Stomach (tissue), 4 donors: Measurements from ENCODE around the gene VIPR2.
"Not testable (repeated sequence)": the region's sequence is repeated elsewhere in the genome, so short reads cannot be mapped to it uniquely, and the experiment has no call there.

Experiments used
- POLR2A ChIP-seq, 4 donors: fragments of 450-650 bp; IDR thresholded peaks; one replicate each; pipeline ENCODE4 v1.6.1; 2016; ENCODE audit warnings: antibody characterized with exemption in 4 of 4, control low read depth in 2 of 4, mild to moderate bottlenecking in 1 of 4, moderate library complexity in 1 of 4
- POLR2AphosphoS5 ChIP-seq, 3 donors: sonication (generic); formaldehyde crosslinking; IDR thresholded peaks; one replicate each; pipeline ENCODE4 v1.6.1; 2016; ENCODE audit warnings: antibody characterized with exemption in 3 of 3
- TF ChIP-seq, protein P1 (sequence below), 7 experiments: fragments of 450-650 bp in 4 of 7; fragments of 200-600 bp in 3 of 7; sonication (generic) in 3 of 7; IDR thresholded peaks; one replicate each; pipeline ENCODE4 v1.5.1; 2016 to 2019; ENCODE audit warnings: antibody characterized with exemption in 7 of 7, control low read depth in 2 of 7, mild to moderate bottlenecking in 1 of 7

DNA sequence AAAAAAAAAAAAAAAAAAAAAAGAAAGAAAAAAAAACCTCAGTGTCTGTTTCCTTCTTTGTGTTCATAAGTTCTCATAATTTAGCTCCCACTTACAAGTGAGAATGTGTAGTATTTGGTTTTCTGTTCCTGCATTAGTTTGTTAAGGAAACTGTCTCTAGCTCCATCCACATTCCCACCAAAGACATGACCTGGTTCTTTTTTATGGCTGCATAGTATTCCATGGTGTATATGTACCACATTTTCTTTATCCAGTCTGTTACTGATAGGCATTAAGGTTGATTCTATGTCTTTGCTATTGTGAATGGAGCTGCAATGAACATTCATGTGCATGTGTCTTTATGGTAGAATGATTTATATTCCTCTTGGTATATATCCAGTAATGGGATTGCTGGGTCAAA is 21.4 kb downstream of the VIPR2 start:
- TF ChIP-seq, protein P1, sequence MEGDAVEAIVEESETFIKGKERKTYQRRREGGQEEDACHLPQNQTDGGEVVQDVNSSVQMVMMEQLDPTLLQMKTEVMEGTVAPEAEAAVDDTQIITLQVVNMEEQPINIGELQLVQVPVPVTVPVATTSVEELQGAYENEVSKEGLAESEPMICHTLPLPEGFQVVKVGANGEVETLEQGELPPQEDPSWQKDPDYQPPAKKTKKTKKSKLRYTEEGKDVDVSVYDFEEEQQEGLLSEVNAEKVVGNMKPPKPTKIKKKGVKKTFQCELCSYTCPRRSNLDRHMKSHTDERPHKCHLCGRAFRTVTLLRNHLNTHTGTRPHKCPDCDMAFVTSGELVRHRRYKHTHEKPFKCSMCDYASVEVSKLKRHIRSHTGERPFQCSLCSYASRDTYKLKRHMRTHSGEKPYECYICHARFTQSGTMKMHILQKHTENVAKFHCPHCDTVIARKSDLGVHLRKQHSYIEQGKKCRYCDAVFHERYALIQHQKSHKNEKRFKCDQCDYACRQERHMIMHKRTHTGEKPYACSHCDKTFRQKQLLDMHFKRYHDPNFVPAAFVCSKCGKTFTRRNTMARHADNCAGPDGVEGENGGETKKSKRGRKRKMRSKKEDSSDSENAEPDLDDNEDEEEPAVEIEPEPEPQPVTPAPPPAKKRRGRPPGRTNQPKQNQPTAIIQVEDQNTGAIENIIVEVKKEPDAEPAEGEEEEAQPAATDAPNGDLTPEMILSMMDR (IDR thresholded peaks at IDR 0.05): not testable (repeated sequence)
- not testable (repeated sequence) for TF ChIP-seq POLR2A, POLR2AphosphoS5 (IDR thresholded peaks at IDR 0.05)
